Endothelial cell of umbilical vein (primary cell): ENCODE data around the gene UNCX. TPM values are rescaled to one million over a fixed set of nuclear protein-coding genes. Genes with fewer than 3 reads are reported as not detected.

ENCODE experiments used
- BruUV-seq: library from RNA; stranded (reverse); fragments of 400-500 nt; replicated peaks from 2 replicates; lab custom pipeline; 2021; lab: Mats Ljungman, UMichigan
- CTCF ChIA-PET: fragments of 300-600, 350-600 bp; sonication (Branson Sonifier 250); formaldehyde crosslinking; loops from one replicate; lab custom pipeline; 2021; ENCODE audit warnings: antibody characterized with exemption, inconsistent platforms; lab: Charles Lee
- POLR2A ChIA-PET: fragments of 300-600, 350-600 bp; sonication (Branson Sonifier 250); formaldehyde crosslinking; loops from one replicate; lab custom pipeline; 2021; ENCODE audit warnings: antibody characterized with exemption, inconsistent platforms; lab: Charles Lee
- DNase-seq: peaks from one replicate; pipeline ENCODE4 v3.0.0-alpha.2; 2011; ENCODE audit warnings: low read depth, low spot score
- FAIRE-seq: peaks from 2 replicates; lab custom pipeline; 2011; peaks lifted over from hg19 to GRCh38; lab: Jason Lieb, UNC
- H2AFZ ChIP-seq: 2 replicates; pipeline ENCODE4 v1.6.0; 2012; ENCODE audit warnings: low read depth, low read length, control low read depth, inconsistent platforms
- H3K27ac ChIP-seq: 2 replicates; pipeline ENCODE4 v1.5.1; 2011; ENCODE audit warnings: low read depth, mild to moderate bottlenecking, control low read depth, low read length, moderate library complexity; ENCODE audit not compliant: insufficient read depth
- H3K27me3 ChIP-seq, 2 experiments: 2 replicates each; pipeline versions ENCODE4 v1.6.0 to v1.6.1; 2011; ENCODE audit warnings: low read length in 2 of 2, mixed read lengths in 1 of 2; ENCODE audit not compliant: control insufficient read depth in 2 of 2, insufficient read depth in 2 of 2
- H3K36me3 ChIP-seq, 2 experiments: 2 replicates in 1 of 2; 3 replicates in 1 of 2; pipeline ENCODE4 v1.5.1; 2011; ENCODE audit warnings: low read length in 2 of 2, mild to moderate bottlenecking in 1 of 2, moderate library complexity in 1 of 2; ENCODE audit not compliant: control insufficient read depth in 2 of 2, insufficient read depth in 2 of 2; ENCODE audit errors: extremely low read depth in 1 of 2
- H3K4me1 ChIP-seq: 3 replicates; pipeline ENCODE4 v1.5.1; 2011; ENCODE audit warnings: mild to moderate bottlenecking, low read length; ENCODE audit not compliant: control insufficient read depth, insufficient read depth; ENCODE audit errors: extremely low read depth
- H3K4me2 ChIP-seq: 2 replicates; pipeline ENCODE4 v1.6.1; 2011; ENCODE audit warnings: low read length, control low read depth, mixed read lengths; ENCODE audit not compliant: insufficient read depth
- H3K4me3 ChIP-seq, 3 experiments: fragments of 200-600 bp in 1 of 3; sonication (generic), shearing (Covaris generic) in 1 of 3; replicated peaks in 1 of 3; 2 replicates each; pipeline ENCODE4 v1.5.1; 2011 to 2016; ENCODE audit warnings: control low read depth in 3 of 3, low read length in 3 of 3, mild to moderate bottlenecking in 2 of 3, inconsistent platforms in 1 of 3, low read depth in 1 of 3, moderate library complexity in 1 of 3; ENCODE audit not compliant: insufficient read depth in 1 of 3
- H3K79me2 ChIP-seq: 2 replicates; pipeline ENCODE4 v1.6.0; 2012; ENCODE audit warnings: low read length, inconsistent platforms; ENCODE audit not compliant: control insufficient read depth, insufficient read depth
- H3K9ac ChIP-seq: replicated peaks from 2 replicates; pipeline ENCODE3; 2011; ENCODE audit warnings: low read length, control low read depth; ENCODE audit not compliant: insufficient read depth; ENCODE audit errors: extremely low read depth
- H3K9me1 ChIP-seq: replicated peaks from 3 replicates; pipeline ENCODE4 v1.6.0; 2011; ENCODE audit warnings: mild to moderate bottlenecking, low read length; ENCODE audit not compliant: control insufficient read depth, insufficient read depth; ENCODE audit errors: extremely low read depth
- H3K9me3 ChIP-seq: replicated peaks from 2 replicates; pipeline ENCODE4 v1.5.1; 2012; ENCODE audit warnings: low read length, inconsistent platforms; ENCODE audit not compliant: control insufficient read depth, insufficient read depth
- H4K20me1 ChIP-seq: replicated peaks from 2 replicates; pipeline ENCODE3; 2011; ENCODE audit warnings: mild to moderate bottlenecking, low read length; ENCODE audit not compliant: control insufficient read depth, insufficient read depth; ENCODE audit errors: extremely low read depth
- CTCF ChIP-seq, 2 donors: IDR thresholded peaks; 1 replicate in 1 of 2; 2 replicates in 1 of 2; pipeline ENCODE4 v1.5.1; 2011; ENCODE audit warnings: low read length in 2 of 2, mild to moderate bottlenecking in 2 of 2, moderate library complexity in 2 of 2, control low read depth in 1 of 2, inconsistent platforms in 1 of 2, low read depth in 1 of 2; ENCODE audit not compliant: insufficient read depth in 1 of 2; ENCODE audit errors: extremely low read depth in 1 of 2
- EZH2 ChIP-seq: IDR thresholded peaks from 2 replicates; pipeline ENCODE4 v1.6.1; 2012; ENCODE audit warnings: borderline replicate concordance, low read depth, mild to moderate bottlenecking, moderate library complexity, low read length, inconsistent platforms; ENCODE audit not compliant: severe bottlenecking
- FOS ChIP-seq: IDR thresholded peaks from 2 replicates; pipeline ENCODE4 v1.6.1; 2011; ENCODE audit warnings: mild to moderate bottlenecking, low read length, moderate library complexity, borderline replicate concordance; ENCODE audit not compliant: insufficient read depth
- GATA2 ChIP-seq: IDR thresholded peaks from 2 replicates; pipeline ENCODE4 v1.7.0; 2011; ENCODE audit warnings: low read depth, mild to moderate bottlenecking, moderate library complexity, mixed read lengths, low read length; ENCODE audit not compliant: insufficient read length, insufficient read depth
- JUN ChIP-seq: IDR thresholded peaks from 2 replicates; pipeline ENCODE4 v1.6.1; 2011; ENCODE audit warnings: borderline replicate concordance, low read depth; ENCODE audit not compliant: insufficient read length, insufficient read depth
- MAX ChIP-seq: IDR thresholded peaks from 2 replicates; pipeline ENCODE4 v1.6.1; 2011; ENCODE audit not compliant: insufficient read depth, insufficient read length
- MYC ChIP-seq: IDR thresholded peaks from one replicate; pipeline ENCODE4 v1.6.1; 2011; ENCODE audit warnings: mild to moderate bottlenecking, low read depth, low read length
- POLR2A ChIP-seq: IDR thresholded peaks from 2 replicates; pipeline ENCODE4 v1.6.1; 2012; ENCODE audit warnings: low read depth, mild to moderate bottlenecking, control low read depth, low read length
- POLR2AphosphoS5 ChIP-seq: IDR thresholded peaks from 2 replicates; pipeline ENCODE4 v1.6.1; 2012; ENCODE audit warnings: low read depth, mild to moderate bottlenecking, control low read depth, low read length, moderate library complexity; ENCODE audit not compliant: insufficient read depth
- dilution Hi-C: fragments of 300-500 bp; cut with MboI; formaldehyde crosslinking; loops from one replicate; pipeline ENCODE4 v1.15.0; 2019; ENCODE audit warnings: low sequenced_read_pairs; ENCODE audit not compliant: extremely low pct_ligation_motif_present
- intact Hi-C: fragments of 100-400 bp; cut with micrococcal nuclease; formaldehyde crosslinking; loops from one replicate; pipeline ENCODE4 v1.10.0; 2022
- polyA plus RNA-seq, 4 experiments: library from polyadenylated mRNA; depleted of rRNA in 3 of 4; stranded (reverse) in 3 of 4; unstranded in 1 of 4; fragments of >200 nt; gene quantifications; 2 replicates each; pipeline versions ENCODE4 v1.2.1 to v1.2.3, GENCODE V29; 2011 to 2012; ENCODE audit warnings: missing spikeins in 1 of 4
- total RNA-seq: library from RNA; stranded (reverse); gene quantifications from 2 replicates; pipeline ENCODE4 v1.2.3, GENCODE V29; 2021

The UNCX gene
- total and polyA plus RNA-seq, 2 donors (not counting 3 experiments of a cell fraction or from before 2014, with no cell fraction given) = not detected

GRCh38 chr7:1254281-1255079, 21.8 kb downstream of the UNCX start:
- POLR2A ChIA-PET = no interaction called here

More at GRCh38 chr7:1254281-1255079, 21.8 kb downstream of the UNCX start:
- intact Hi-C loops (no loop called here), dilution Hi-C loops (no loop called here)
- TF ChIP-seq JUN (no peak), MAX (no peak), FOS (no peak), EZH2 (no peak), GATA2 (no peak), MYC (no peak), CTCF (IDR thresholded peaks at IDR 0.05; ENCODE audit: extremely low read depth in 1 of 2, insufficient read depth in 1 of 2, low read depth in 1 of 2, low read length in 2 of 2) (no peak), POLR2AphosphoS5 (no peak), POLR2A (no peak)
- Histone ChIP-seq H3K79me2 (no peaks in the 10 kb centered on the region), H2AFZ (no peak overlapping the region), H3K9me1 (no peaks in the 10 kb centered on the region), H3K9me3 (no peaks in the 10 kb centered on the region), H3K27me3 (peaks cover 13 to 16% of the 10 kb centered on the region in 2 experiments), H3K4me3 (no peak overlapping the region), H3K27ac (no peak overlapping the region), H3K9ac (no peak overlapping the region), H4K20me1 (no peaks in the 10 kb centered on the region), H3K4me1 (no peaks in the 10 kb centered on the region), H3K4me2 (no peak overlapping the region), H3K36me3 (no peaks in the 10 kb centered on the region)
- DNase-seq = no peak
- BruUV-seq = no TSS peak
- FAIRE-seq = no peak
- CTCF ChIA-PET = no interaction called here
